WTC11 (cell line): ENCODE data around the gene KCNIP4.

ENCODE experiments used
- ATF3 ChIP-seq: sonication (generic); formaldehyde crosslinking; conservative IDR thresholded peaks from 2 replicates; pipeline ENCODE4 v1.8.1; 2022; ENCODE audit warnings: mild to moderate bottlenecking, missing genetic modification reagents
- CTCF ChIP-seq: fragments of 200-600 bp; IDR thresholded peaks from 2 replicates; pipeline ENCODE4 v1.8.0; 2022; ENCODE audit warnings: antibody characterized with exemption
- E2F4 ChIP-seq: sonication (generic); formaldehyde crosslinking; IDR thresholded peaks from 2 replicates; pipeline ENCODE4 v1.8.1; 2022; ENCODE audit warnings: low read depth, mild to moderate bottlenecking, moderate library complexity, missing genetic modification reagents, borderline replicate concordance
- SMAD3 ChIP-seq: sonication (generic); formaldehyde crosslinking; IDR thresholded peaks from 2 replicates; pipeline ENCODE4 v1.8.0; 2022; ENCODE audit warnings: missing genetic modification reagents, mild to moderate bottlenecking, borderline replicate concordance
- SMAD4 ChIP-seq: sonication (generic); formaldehyde crosslinking; IDR thresholded peaks from 2 replicates; pipeline ENCODE4 v1.8.0; 2022; ENCODE audit warnings: mild to moderate bottlenecking, missing genetic modification reagents
- SOX15 ChIP-seq: fragments of 250-450 bp; sonication (Bioruptor Pico); IDR thresholded peaks from 2 replicates; pipeline ENCODE4 v1.9.0; 2021; ENCODE audit warnings: mild to moderate bottlenecking
- SP1 ChIP-seq: sonication (generic); formaldehyde crosslinking; conservative IDR thresholded peaks from 2 replicates; pipeline ENCODE4 v1.8.1; 2022; ENCODE audit warnings: missing genetic modification reagents
- TEAD4 ChIP-seq: sonication (generic); formaldehyde crosslinking; IDR thresholded peaks from 2 replicates; pipeline ENCODE4 v1.8.0; 2022; ENCODE audit warnings: mild to moderate bottlenecking, missing genetic modification reagents
- ZNF423 ChIP-seq: fragments of 250-450 bp; sonication (Bioruptor Pico); IDR thresholded peaks from 2 replicates; pipeline ENCODE4 v2.1.2; 2022; ENCODE audit warnings: mild to moderate bottlenecking, moderate library complexity
- TF ChIP-seq, protein P1 (sequence below): sonication (generic); formaldehyde crosslinking; IDR thresholded peaks from 2 replicates; pipeline ENCODE4 v1.8.1; 2023; ENCODE audit warnings: mild to moderate bottlenecking, missing genetic modification reagents, moderate library complexity

DNA sequence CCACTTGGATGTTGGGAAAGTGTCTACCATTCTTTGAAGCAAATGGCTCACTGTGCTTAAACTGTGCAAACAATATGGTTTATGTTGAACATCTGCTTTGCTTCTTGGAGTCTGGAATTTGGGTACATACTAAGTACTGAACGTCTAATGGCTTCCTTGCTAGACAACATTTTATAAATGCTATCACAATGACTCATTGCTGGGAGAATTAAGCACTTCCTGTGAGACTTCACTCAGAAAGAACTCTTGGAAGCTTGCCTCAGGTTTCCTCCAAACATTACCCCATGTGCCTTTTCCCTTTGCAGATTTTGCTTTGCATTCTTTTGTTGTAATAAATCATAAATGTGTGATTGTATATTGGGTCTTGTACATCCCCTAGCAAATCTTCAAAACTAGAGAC, 1108.6 kb downstream of the KCNIP4 start:
- no peak for TF ChIP-seq CTCF
- TF ChIP-seq SP1 (CRISPR knock-in tag), result no peak
- TF ChIP-seq ATF3, result no peak
- TF ChIP-seq SMAD3 (CRISPR knock-in tag), result no peak
- TF ChIP-seq TEAD4 (CRISPR knock-in tag), result no peak
- no peak for TF ChIP-seq SMAD4 (CRISPR knock-in tag)
- TF ChIP-seq, protein P1, sequence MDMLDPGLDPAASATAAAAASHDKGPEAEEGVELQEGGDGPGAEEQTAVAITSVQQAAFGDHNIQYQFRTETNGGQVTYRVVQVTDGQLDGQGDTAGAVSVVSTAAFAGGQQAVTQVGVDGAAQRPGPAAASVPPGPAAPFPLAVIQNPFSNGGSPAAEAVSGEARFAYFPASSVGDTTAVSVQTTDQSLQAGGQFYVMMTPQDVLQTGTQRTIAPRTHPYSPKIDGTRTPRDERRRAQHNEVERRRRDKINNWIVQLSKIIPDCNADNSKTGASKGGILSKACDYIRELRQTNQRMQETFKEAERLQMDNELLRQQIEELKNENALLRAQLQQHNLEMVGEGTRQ (CRISPR knock-in tag), result no peak
- no peak for TF ChIP-seq SOX15 (CRISPR knock-in tag)
- TF ChIP-seq ZNF423, result no peak
- no peak for TF ChIP-seq E2F4
